Liver (tissue), 9 donors: ENCODE measurements around the gene DHRSX. TPM values are rescaled to one million over a fixed set of nuclear protein-coding genes. Genes with fewer than 3 reads are reported as not detected.

ENCODE experiments used
- DNase-seq: peaks from one replicate; pipeline ENCODE4 v3.0.0-alpha.2; 2017; ENCODE audit warnings: low spot score
- H3K27ac ChIP-seq, 2 donors: one replicate each; pipeline ENCODE4 v1.7.0; 2013; ENCODE audit warnings: inconsistent platforms in 2 of 2, low read length in 2 of 2, control low read depth in 1 of 2, low read depth in 1 of 2, mild to moderate bottlenecking in 1 of 2
- H3K27me3 ChIP-seq, 4 donors: one replicate each; pipeline versions ENCODE4 v1.6.1 to v1.7.0; 2013; ENCODE audit warnings: low read length in 3 of 4, inconsistent platforms in 1 of 4, mild to moderate bottlenecking in 1 of 4, moderate library complexity in 1 of 4; ENCODE audit not compliant: control insufficient read depth in 4 of 4, insufficient read depth in 4 of 4
- H3K36me3 ChIP-seq, 4 donors: one replicate each; pipeline versions ENCODE4 v1.6.1 to v1.7.0; 2013; ENCODE audit warnings: low read length in 3 of 4, mild to moderate bottlenecking in 3 of 4, low read depth in 1 of 4, moderate library complexity in 1 of 4; ENCODE audit not compliant: control insufficient read depth in 4 of 4, insufficient read depth in 3 of 4
- H3K4me1 ChIP-seq, 4 donors: one replicate each; pipeline versions ENCODE4 v1.6.1 to v1.7.0; 2013; ENCODE audit warnings: low read length in 3 of 4, mild to moderate bottlenecking in 3 of 4, moderate library complexity in 1 of 4; ENCODE audit not compliant: control insufficient read depth in 4 of 4, insufficient read depth in 4 of 4
- H3K4me3 ChIP-seq, 3 donors: one replicate each; pipeline versions ENCODE4 v1.6.1 to v1.7.0; 2013; ENCODE audit warnings: low read length in 3 of 3, control low read depth in 1 of 3, low read depth in 1 of 3, mild to moderate bottlenecking in 1 of 3
- H3K9ac ChIP-seq, 2 donors: one replicate each; pipeline ENCODE4 v1.7.0; 2013; ENCODE audit warnings: low read length in 2 of 2, mild to moderate bottlenecking in 2 of 2, moderate library complexity in 2 of 2, control low read depth in 1 of 2, low read depth in 1 of 2
- H3K9me3 ChIP-seq, 4 donors: one replicate each; pipeline versions ENCODE4 v1.6.1 to v1.7.0; 2013; ENCODE audit warnings: low read length in 3 of 4; ENCODE audit not compliant: control insufficient read depth in 4 of 4
- EGR1 ChIP-seq, 2 donors: IDR thresholded peaks; 2 replicates each; pipeline ENCODE4 v1.6.1; 2016 to 2018; ENCODE audit warnings: antibody characterized with exemption in 2 of 2, low read depth in 2 of 2
- FOXA1 ChIP-seq: IDR thresholded peaks from 2 replicates; pipeline ENCODE4 v1.6.1; 2016; ENCODE audit warnings: antibody characterized with exemption
- FOXA2 ChIP-seq: IDR thresholded peaks from 2 replicates; pipeline ENCODE4 v1.6.1; 2016; ENCODE audit warnings: antibody characterized with exemption
- GABPA ChIP-seq, 2 donors: IDR thresholded peaks in 1 of 2; conservative IDR thresholded peaks in 1 of 2; 2 replicates each; pipeline ENCODE4 v1.6.1; 2016; ENCODE audit warnings: antibody characterized with exemption in 2 of 2, mild to moderate bottlenecking in 1 of 2, moderate library complexity in 1 of 2
- HNF4A ChIP-seq, 2 donors: conservative IDR thresholded peaks; 2 replicates each; pipeline ENCODE4 v1.6.1; 2016; ENCODE audit warnings: antibody characterized with exemption in 2 of 2, mild to moderate bottlenecking in 2 of 2
- HNF4G ChIP-seq: IDR thresholded peaks from 2 replicates; pipeline ENCODE4 v1.6.1; 2016; ENCODE audit warnings: antibody characterized with exemption
- JUND ChIP-seq, 2 donors: IDR thresholded peaks; 2 replicates each; pipeline ENCODE4 v1.6.1; 2016; ENCODE audit warnings: antibody characterized with exemption in 2 of 2
- NR2F2 ChIP-seq: IDR thresholded peaks from 2 replicates; pipeline ENCODE4 v1.6.1; 2016; ENCODE audit warnings: antibody characterized with exemption
- RAD21 ChIP-seq, 2 donors: IDR thresholded peaks; 2 replicates each; pipeline ENCODE4 v1.6.1; 2016; ENCODE audit warnings: antibody characterized with exemption in 2 of 2, mild to moderate bottlenecking in 2 of 2
- RXRA ChIP-seq, 2 donors: IDR thresholded peaks; 2 replicates each; pipeline ENCODE4 v1.6.1; 2017 to 2018; ENCODE audit warnings: antibody characterized with exemption in 2 of 2, mild to moderate bottlenecking in 1 of 2
- SP1 ChIP-seq: IDR thresholded peaks from 2 replicates; pipeline ENCODE4 v1.6.1; 2018; ENCODE audit warnings: antibody characterized with exemption, mild to moderate bottlenecking
- TAF1 ChIP-seq: conservative IDR thresholded peaks from 2 replicates; pipeline ENCODE4 v1.6.1; 2016; ENCODE audit warnings: antibody characterized with exemption, mild to moderate bottlenecking
- YY1 ChIP-seq: IDR thresholded peaks from 2 replicates; pipeline ENCODE4 v1.6.1; 2016; ENCODE audit warnings: antibody characterized with exemption, mild to moderate bottlenecking
- WGBS: extraction: QIAGEN DNeasy Blood & Tissue Kit; methylation state at CpG from one replicate; pipeline ENCODE4 v1.1.7; 2013; 5-methylcytosine and 5-hydroxymethylcytosine counted together
- polyA plus RNA-seq, 2 donors: library from polyadenylated mRNA; stranded (reverse) in 1 of 2; unstranded in 1 of 2; fragments of 200-250 nt in 1 of 2; fragments of >200 nt in 1 of 2; fragmentation: Nextera tagmentation in 1 of 2; extraction: Ambion mirVana in 1 of 2; gene quantifications; one replicate each; pipeline versions ENCODE4 v1.2.1 to v1.2.3, GENCODE V29; 2013 to 2015
- total RNA-seq, 2 donors: library from RNA; depleted of rRNA; stranded (reverse); fragments of >200 nt; gene quantifications; one replicate each; pipeline ENCODE4 v1.2.3, GENCODE V29; 2014
- TF ChIP-seq, protein P1 (sequence below): IDR thresholded peaks from 2 replicates; pipeline ENCODE4 v1.6.1; 2016; ENCODE audit warnings: antibody characterized with exemption
- TF ChIP-seq, protein P2 (sequence below): IDR thresholded peaks from 2 replicates; pipeline ENCODE4 v1.6.1; 2016; ENCODE audit warnings: antibody characterized with exemption, mild to moderate bottlenecking
- TF ChIP-seq, protein P3 (sequence below): IDR thresholded peaks from 2 replicates; pipeline ENCODE4 v1.6.1; 2016; ENCODE audit warnings: antibody characterized with exemption
- TF ChIP-seq, protein P4 (sequence below): IDR thresholded peaks from 2 replicates; pipeline ENCODE4 v1.6.1; 2016; ENCODE audit warnings: antibody characterized with exemption
- TF ChIP-seq, protein P5 (sequence below): fragments of 150-350 bp; IDR thresholded peaks from 2 replicates; pipeline ENCODE4 v1.5.1; 2017; ENCODE audit warnings: improper control_type of control experiment, low read depth, low read length; ENCODE audit not compliant: missing input control
- donor health status: healthy.
- donor health status: healthy.
- donor health status: healthy.
- donor health status: healthy.
- donor health status: healthy.

The DHRSX gene
- total and polyA plus RNA-seq, 4 donors = 17.2 to 35.2 (median 23.3) TPM

DNA sequence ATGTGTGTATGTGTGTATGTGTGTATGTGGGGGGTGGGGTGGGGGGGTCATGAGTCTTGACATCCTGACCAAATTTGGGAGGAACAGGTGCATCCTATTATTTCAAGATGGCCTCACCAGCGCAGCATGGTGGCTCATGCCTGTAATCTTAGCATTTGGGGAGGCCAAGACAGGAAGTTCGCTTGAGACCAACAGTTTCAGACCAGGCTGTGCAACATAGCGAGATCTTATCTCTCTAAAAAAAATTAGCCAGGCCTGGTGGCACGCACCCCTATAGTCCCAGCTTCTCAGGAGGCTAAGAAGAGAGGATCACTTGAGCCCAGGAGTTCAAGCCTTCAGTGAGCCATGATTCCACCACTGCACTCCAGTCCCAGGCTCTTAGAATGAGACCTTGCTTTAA lies 47.0 kb upstream of the DHRSX start:
- Histone ChIP-seq H3K36me3 (no peaks in the 10 kb centered on the region), H3K4me1 (peaks cover 0 to 3% (median 2%) of the 10 kb centered on the region in 4 donors), H3K27ac (no peak overlapping the region), H3K9ac (no peak overlapping the region), H3K4me3 (no peak overlapping the region), H3K27me3 (no peaks in the 10 kb centered on the region), H3K9me3 (no peaks in the 10 kb centered on the region)
- no peak for TF ChIP-seq EGR1 (IDR thresholded peaks at IDR 0.05; ENCODE audit: low read depth in 2 of 2)
- no peak for TF ChIP-seq SP1
- TF ChIP-seq, protein P1, sequence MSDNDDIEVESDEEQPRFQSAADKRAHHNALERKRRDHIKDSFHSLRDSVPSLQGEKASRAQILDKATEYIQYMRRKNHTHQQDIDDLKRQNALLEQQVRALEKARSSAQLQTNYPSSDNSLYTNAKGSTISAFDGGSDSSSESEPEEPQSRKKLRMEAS = no peak
- TF ChIP-seq JUND (IDR thresholded peaks at IDR 0.05) = no peak
- TF ChIP-seq GABPA (IDR thresholded peaks at IDR 0.05 in 1 of 2, conservative IDR thresholded peaks at IDR 0.05 in 1 of 2) = no peak
- no peak for TF ChIP-seq FOXA2
- TF ChIP-seq FOXA1 = no peak
- TF ChIP-seq NR2F2 = no peak
- TF ChIP-seq, protein P2, sequence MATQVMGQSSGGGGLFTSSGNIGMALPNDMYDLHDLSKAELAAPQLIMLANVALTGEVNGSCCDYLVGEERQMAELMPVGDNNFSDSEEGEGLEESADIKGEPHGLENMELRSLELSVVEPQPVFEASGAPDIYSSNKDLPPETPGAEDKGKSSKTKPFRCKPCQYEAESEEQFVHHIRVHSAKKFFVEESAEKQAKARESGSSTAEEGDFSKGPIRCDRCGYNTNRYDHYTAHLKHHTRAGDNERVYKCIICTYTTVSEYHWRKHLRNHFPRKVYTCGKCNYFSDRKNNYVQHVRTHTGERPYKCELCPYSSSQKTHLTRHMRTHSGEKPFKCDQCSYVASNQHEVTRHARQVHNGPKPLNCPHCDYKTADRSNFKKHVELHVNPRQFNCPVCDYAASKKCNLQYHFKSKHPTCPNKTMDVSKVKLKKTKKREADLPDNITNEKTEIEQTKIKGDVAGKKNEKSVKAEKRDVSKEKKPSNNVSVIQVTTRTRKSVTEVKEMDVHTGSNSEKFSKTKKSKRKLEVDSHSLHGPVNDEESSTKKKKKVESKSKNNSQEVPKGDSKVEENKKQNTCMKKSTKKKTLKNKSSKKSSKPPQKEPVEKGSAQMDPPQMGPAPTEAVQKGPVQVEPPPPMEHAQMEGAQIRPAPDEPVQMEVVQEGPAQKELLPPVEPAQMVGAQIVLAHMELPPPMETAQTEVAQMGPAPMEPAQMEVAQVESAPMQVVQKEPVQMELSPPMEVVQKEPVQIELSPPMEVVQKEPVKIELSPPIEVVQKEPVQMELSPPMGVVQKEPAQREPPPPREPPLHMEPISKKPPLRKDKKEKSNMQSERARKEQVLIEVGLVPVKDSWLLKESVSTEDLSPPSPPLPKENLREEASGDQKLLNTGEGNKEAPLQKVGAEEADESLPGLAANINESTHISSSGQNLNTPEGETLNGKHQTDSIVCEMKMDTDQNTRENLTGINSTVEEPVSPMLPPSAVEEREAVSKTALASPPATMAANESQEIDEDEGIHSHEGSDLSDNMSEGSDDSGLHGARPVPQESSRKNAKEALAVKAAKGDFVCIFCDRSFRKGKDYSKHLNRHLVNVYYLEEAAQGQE = no peak
- no peak for TF ChIP-seq YY1
- no peak for TF ChIP-seq RAD21 (IDR thresholded peaks at IDR 0.05)
- TF ChIP-seq HNF4A (conservative IDR thresholded peaks at IDR 0.05) = no peak
- no peak for TF ChIP-seq RXRA (IDR thresholded peaks at IDR 0.05)
- no peak for TF ChIP-seq HNF4G
- TF ChIP-seq, protein P3, sequence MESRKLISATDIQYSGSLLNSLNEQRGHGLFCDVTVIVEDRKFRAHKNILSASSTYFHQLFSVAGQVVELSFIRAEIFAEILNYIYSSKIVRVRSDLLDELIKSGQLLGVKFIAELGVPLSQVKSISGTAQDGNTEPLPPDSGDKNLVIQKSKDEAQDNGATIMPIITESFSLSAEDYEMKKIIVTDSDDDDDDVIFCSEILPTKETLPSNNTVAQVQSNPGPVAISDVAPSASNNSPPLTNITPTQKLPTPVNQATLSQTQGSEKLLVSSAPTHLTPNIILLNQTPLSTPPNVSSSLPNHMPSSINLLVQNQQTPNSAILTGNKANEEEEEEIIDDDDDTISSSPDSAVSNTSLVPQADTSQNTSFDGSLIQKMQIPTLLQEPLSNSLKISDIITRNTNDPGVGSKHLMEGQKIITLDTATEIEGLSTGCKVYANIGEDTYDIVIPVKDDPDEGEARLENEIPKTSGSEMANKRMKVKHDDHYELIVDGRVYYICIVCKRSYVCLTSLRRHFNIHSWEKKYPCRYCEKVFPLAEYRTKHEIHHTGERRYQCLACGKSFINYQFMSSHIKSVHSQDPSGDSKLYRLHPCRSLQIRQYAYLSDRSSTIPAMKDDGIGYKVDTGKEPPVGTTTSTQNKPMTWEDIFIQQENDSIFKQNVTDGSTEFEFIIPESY = no peak
- TF ChIP-seq, protein P4, sequence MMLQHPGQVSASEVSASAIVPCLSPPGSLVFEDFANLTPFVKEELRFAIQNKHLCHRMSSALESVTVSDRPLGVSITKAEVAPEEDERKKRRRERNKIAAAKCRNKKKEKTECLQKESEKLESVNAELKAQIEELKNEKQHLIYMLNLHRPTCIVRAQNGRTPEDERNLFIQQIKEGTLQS = no peak
- TF ChIP-seq, protein P5, sequence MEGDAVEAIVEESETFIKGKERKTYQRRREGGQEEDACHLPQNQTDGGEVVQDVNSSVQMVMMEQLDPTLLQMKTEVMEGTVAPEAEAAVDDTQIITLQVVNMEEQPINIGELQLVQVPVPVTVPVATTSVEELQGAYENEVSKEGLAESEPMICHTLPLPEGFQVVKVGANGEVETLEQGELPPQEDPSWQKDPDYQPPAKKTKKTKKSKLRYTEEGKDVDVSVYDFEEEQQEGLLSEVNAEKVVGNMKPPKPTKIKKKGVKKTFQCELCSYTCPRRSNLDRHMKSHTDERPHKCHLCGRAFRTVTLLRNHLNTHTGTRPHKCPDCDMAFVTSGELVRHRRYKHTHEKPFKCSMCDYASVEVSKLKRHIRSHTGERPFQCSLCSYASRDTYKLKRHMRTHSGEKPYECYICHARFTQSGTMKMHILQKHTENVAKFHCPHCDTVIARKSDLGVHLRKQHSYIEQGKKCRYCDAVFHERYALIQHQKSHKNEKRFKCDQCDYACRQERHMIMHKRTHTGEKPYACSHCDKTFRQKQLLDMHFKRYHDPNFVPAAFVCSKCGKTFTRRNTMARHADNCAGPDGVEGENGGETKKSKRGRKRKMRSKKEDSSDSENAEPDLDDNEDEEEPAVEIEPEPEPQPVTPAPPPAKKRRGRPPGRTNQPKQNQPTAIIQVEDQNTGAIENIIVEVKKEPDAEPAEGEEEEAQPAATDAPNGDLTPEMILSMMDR = no peak
- TF ChIP-seq TAF1 = no peak
- WGBS = 88% methylated on average over 4 of the region's 4 CpGs
- DNase-seq = no peak
